HG02973 (cell line): ENCODE measurements around the gene NXT1.

Experiments used
- ATAC-seq: cut with Tn5 transposase; IDR thresholded peaks from one replicate; pipeline ENCODE4 v1.9.1; 2021; ENCODE audit warnings: moderate library complexity; ENCODE audit not compliant: unreplicated experiment

Gene NXT1

GRCh38 chr20:23386304-23387117 lies 35.9 kb downstream of the NXT1 start:
- no peak for ATAC-seq

- no peak for ATAC-seq
Observed at GRCh38 chr20:23387118-23387443, 36.5 kb downstream of the NXT1 start.

- no peak for ATAC-seq
Observed at GRCh38 chr20:23390091-23390774, 39.6 kb downstream of the NXT1 start.

GRCh38 chr20:23391707-23392310 lies 41.2 kb downstream of the NXT1 start:
- ATAC-seq, result no peak

- no peak for ATAC-seq
Observed at GRCh38 chr20:23393996-23394775, 43.6 kb downstream of the NXT1 start.

- no peak for ATAC-seq
Observed at GRCh38 chr20:23396950-23397627, 46.5 kb downstream of the NXT1 start.

GRCh38 chr20:23397961-23398360 lies 47.4 kb downstream of the NXT1 start:
- ATAC-seq, result no peak

- no peak for ATAC-seq
Observed at GRCh38 chr20:23399568-23400241, 49.1 kb downstream of the NXT1 start.

GRCh38 chr20:23401051-23401450 lies 50.5 kb downstream of the NXT1 start:
- no peak for ATAC-seq

- no peak for ATAC-seq
Observed at GRCh38 chr20:23403751-23404150, 53.2 kb downstream of the NXT1 start.

- ATAC-seq, result no peak
Observed at GRCh38 chr20:23404196-23404595, 53.6 kb downstream of the NXT1 start.
